HG03432 (cell line): Measurements from ENCODE around the gene CASZ1.

Source experiments
- ATAC-seq: cut with Tn5 transposase; IDR thresholded peaks from one replicate; pipeline ENCODE4 v1.9.1; 2021; ENCODE audit warnings: mild to moderate bottlenecking, moderate library complexity; ENCODE audit not compliant: unreplicated experiment

Gene CASZ1

GRCh38 chr1:10691075-10691739 is 105.2 kb downstream of the CASZ1 start:
- ATAC-seq = no peak

DNA sequence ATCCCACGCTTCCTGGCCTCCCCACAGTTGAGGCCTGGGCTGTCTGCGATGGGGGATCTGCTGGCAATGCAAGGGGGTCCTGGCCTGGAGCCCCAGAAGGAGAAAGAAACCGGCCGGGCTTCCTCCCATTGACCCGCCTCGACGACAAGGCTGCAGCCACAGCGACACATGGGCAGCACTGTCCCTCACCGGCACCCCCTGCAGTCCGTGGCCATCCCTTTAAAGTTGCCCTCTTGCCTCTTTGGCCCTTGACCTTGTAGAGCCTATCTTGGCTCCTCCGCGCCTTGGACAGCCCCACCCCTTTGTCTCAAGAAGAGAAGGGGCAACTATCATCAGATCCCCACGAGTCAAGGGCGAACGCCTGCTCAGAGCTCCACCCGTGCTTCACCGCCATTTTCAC is 106.0 kb downstream of the CASZ1 start:
- ATAC-seq = no peak

- no peak for ATAC-seq
Observed at GRCh38 chr1:10688409-10688786, 108.0 kb downstream of the CASZ1 start.

DNA sequence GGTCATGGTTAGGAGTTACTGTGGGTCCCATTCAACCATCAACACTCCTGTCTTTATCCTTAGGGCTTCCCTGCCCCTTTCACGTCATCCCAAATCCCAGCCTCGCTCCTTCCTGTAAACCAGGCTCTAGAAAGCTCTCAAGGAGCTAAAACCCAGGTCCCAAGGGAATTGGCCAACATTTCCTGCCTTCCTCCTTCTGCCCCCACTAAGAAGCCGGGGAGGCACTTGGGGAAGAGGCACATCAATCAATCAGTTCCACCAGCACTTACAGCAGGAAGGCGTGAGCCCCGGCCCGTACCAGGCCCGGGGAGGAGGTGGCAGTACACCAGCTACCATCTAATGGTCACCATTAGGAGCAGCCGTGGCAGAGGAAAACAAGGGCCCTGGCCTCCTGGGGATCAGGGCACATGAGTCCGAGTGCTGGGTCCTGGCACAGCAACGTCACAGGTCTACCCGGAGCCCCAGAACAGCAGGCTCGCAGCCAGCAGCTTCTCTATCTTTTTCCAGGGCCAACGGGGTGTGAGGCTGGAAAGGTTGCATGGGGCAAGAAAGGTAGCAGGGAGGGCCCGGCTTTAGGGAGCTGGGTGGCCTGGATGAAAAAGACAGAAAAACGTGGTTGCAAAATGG is 108.6 kb downstream of the CASZ1 start:
- ATAC-seq = no peak

DNA sequence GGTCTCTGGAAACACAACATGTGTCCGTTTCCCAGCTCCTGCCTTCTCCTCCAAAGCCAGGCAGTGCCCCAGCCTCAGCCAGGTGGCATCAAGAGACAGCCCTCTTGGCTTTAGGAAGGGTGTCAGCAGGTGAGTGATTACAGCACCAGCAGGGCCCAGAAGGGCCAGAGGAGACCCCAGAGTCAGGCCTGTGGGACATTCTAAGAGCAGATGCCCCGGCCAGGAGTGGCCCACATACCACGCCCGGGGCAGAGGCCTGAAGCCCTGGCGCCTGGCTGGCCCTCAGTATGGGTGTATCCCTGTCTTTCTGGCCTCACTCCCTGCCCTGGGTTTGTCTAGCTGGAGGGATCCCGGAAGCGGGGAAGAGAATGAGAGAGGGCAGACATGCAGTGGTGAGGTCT is 109.2 kb downstream of the CASZ1 start:
- no peak for ATAC-seq

- ATAC-seq = no peak
Observed at GRCh38 chr1:10686404-10687040, 109.9 kb downstream of the CASZ1 start.

DNA sequence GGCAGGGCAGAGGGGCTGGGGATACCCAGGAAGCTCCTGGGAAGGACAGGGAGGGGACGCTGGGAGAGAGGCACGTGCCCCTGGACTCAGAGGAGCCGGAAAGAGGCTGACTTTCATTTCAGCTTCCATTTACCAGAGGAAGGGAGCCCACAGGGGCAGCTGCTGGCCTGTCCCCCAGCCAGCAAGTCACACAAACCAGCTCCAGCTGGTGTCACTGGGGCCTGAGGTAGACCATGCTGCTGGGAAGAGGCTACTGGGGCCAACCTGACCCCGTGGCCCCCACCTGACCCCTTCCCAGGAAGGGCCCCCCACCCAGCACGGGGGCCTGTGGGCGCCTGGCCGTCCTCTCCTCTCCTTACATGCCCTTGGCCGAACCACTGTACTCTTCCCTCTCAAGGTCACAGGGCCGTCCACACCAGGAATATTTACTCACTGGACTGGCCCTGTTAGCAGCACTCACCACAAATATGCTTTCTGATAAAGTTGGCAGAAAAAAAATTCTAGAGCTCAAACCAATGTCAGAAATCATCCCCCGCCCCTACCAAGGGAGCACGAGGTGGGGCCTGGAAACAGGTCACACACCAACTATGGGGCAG is 110.5 kb downstream of the CASZ1 start:
- ATAC-seq = no peak

- ATAC-seq = no peak
Observed at GRCh38 chr1:10685196-10685807, 111.1 kb downstream of the CASZ1 start.

- ATAC-seq = no peak
Observed at GRCh38 chr1:10684221-10684620, 112.2 kb downstream of the CASZ1 start.

DNA sequence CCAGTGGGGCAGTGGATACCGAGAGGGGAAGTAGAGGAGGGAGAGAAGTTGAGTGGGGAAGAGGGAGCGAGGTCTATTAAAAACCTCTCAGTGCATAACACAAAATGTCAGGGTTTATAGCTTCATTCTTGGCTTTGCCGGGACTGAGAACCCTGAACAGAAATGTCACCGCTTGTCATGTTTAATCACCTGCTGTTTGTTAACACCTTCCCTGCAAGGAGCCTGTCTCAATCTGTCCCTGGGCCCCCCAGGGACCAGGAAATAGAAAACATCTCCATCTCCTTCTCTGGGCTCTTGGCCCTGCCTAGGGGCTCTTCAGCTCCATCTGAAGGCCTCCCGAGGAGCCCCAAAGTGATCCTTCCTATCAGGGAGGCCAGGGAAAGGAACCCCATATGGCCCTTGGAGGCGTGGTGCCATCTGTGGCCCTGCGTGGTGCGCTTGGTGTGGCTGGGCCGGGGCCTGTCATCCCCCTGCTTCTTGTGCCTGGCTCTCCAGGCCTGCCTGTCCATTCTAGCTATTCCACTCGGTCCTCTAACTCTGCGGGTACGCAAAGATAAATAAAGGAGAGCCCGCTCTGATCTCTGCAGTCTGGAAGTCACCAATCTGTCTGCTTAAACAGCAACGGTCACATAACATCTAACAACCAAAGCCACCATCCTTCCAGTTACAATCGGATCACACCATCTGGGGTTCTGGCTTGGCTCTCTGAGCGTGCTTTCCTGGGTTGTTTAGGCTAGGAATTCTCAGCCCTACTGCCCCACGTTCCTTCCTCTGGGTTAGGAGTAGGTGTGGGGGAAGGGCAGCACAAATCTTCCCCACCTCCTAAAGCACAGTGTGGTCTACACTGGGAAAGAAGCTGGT is 113.8 kb downstream of the CASZ1 start:
- no peak for ATAC-seq

DNA sequence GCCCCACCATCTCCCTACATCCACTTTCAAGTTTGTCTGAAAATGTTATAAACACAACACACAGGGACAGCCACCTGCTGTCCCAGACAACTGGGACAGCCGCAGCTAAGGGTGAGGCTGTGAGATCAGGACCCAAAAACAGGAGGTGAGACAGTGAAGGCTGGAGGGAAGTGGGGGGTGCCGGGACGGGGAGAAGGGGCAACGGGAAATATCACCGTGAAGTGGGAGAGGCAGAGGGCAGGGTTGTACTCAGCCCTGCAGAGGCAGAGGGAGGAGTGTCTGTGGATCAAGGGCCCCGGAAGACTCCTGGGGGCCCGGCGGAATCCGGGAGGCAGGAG is 114.4 kb downstream of the CASZ1 start:
- no peak for ATAC-seq

- no peak for ATAC-seq
Observed at GRCh38 chr1:10681296-10682107, 114.9 kb downstream of the CASZ1 start.

- ATAC-seq = no peak
Observed at GRCh38 chr1:10680487-10680886, 116.0 kb downstream of the CASZ1 start.

GRCh38 chr1:10679496-10680220 is 116.8 kb downstream of the CASZ1 start:
- ATAC-seq = no peak

DNA sequence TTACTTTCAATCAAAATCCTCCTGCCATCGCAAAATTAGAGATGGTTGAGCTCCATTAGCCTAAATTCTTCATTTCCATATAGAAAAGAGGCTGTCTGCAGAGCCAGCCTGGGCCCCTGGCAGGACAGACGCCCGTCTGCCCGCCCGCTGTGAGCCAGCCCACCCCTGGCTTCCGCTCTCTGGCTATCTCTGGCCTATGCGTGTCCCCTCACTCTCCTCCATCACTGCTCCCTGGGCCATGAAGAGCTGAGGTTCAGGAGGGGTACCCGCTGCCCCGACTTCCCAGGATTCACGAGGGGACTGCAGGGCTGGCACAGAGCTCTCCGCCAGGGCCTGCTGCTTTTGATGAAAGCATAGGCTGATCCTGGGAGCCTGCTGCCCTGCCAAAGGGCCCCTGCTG is 117.6 kb downstream of the CASZ1 start:
- no peak for ATAC-seq

DNA sequence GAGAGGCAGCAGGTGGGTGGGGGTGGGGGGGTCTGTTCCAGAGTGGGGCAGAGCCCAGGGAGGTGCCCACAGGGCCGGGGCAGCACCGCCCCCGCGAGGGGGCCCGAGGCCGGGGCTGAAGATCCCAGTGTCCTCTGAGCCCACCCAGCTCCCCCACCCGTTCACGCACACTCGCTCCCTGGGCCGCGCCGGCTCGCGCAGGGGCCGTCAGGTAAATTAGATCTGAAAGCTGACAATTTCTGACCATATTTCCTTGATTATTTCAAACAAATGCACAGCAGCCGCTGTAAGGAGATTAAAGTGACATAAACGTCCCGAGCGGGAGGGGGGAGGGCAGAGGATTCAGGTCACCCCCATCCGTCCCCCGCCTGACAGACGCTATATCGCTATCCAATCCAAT is 118.0 kb downstream of the CASZ1 start:
- ATAC-seq = no peak

DNA sequence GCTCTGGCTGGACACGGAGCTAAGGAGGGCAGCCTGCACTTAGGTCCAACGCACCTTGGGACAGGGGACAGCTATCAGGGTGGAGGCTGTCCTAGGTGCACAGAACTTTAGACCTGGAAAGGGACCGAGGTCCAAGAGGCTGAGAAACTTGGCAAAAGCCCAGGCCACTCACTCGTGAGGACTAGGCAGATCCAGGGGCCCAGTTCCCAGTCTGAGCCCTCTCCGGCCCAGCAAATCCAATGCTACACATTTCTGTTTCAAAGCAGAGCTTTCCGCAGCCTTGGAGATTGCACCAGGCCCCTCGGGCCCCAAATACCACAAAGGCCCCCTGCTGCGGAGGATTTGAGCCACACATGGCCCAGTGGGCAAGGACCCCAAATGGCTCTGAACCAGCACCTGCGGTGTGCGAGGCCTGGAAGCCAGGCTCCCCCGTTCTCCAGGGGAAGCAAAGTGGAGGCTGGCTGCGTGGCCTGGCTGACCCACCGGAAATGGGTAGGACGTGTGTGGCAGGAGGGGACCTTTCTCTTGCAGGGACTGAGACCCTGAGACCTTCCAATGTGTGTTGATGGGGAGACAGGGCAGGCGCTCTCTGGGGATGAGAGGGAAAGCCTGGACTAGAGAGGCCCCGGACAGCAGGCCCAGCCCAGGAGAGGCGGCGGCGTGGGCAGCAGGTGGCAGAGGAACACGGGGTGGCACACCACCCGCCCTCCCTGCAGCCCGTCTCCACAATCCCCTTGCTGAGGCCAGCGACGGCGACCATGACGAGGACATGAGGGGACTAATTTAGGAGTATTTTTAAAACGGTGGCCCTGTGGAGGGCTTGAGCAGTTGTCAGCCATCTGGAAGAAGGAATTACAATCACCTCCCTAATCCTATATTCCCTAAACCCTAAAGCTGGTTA is 118.7 kb downstream of the CASZ1 start:
- no peak for ATAC-seq

GRCh38 chr1:10676963-10677362 is 119.5 kb downstream of the CASZ1 start:
- no peak for ATAC-seq
